ENCODE data around the gene FBXW5. TPM values are rescaled to one million over a fixed set of nuclear protein-coding genes. Genes with fewer than 3 reads are reported as not detected.

The FBXW5 gene
- total RNA-seq, 4 donors from 2014 or later, result 329 to 469 (median 435) TPM

DNA sequence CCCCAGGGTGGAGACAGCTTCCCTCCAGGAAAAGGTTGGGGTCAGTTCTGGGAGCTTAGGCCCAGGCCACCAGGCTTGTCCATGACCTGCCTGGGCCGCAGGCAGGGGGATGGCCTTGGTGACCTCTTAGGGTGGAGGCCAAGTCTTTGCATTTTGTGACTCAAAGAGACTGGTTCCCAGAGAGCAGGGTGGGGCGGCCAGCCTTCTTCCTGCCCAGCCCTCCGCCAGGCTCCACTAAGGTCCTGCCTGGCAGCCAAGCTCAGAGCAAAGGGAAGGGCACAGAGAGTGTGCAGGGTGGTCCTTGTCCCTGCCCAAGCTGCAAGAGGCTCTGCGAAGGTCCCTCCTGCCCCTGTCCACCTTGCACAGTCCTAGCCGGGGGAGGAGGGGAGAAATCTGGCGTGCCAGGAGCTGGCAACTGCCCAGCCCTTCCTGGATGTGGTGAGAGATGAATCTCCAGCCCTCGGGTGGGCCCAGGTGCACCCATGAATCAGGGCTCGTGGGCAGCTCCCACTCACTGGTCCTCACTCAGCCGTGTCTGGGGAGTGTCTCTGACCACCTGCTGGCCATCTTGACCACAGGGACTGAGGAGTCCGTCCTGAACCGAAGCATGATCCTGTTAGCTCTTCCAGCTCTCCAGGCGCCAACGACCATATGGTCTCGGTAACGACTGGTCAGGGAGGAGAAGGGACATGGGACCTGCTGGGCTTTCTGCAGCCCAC lies 30.4 kb upstream of the FBXW5 start:
- Histone ChIP-seq H3K9me3 (no peaks in the 10 kb centered on the region), H3K27ac (no peak overlapping the region), H3K36me3 (no peaks in the 10 kb centered on the region), H3K4me3 (no peak overlapping the region), H3K27me3 (peaks cover 0 to 11% (median 9%) of the 10 kb centered on the region in 3 donors), H3K4me1 (peaks cover 0 to 8% of the 10 kb centered on the region in 2 donors)
- intact Hi-C loops (cut with DNase I; ENCODE audit: low total_unique reads), result no loop called here
- no peak for DNase-seq
- TF ChIP-seq POLR2A (IDR thresholded peaks at IDR 0.05), result no peak
- in situ Hi-C loops (cut with MboI; ENCODE audit: low sequenced_read_pairs in 4 of 4), result no loop called here
- ATAC-seq, result no peak

DNA sequence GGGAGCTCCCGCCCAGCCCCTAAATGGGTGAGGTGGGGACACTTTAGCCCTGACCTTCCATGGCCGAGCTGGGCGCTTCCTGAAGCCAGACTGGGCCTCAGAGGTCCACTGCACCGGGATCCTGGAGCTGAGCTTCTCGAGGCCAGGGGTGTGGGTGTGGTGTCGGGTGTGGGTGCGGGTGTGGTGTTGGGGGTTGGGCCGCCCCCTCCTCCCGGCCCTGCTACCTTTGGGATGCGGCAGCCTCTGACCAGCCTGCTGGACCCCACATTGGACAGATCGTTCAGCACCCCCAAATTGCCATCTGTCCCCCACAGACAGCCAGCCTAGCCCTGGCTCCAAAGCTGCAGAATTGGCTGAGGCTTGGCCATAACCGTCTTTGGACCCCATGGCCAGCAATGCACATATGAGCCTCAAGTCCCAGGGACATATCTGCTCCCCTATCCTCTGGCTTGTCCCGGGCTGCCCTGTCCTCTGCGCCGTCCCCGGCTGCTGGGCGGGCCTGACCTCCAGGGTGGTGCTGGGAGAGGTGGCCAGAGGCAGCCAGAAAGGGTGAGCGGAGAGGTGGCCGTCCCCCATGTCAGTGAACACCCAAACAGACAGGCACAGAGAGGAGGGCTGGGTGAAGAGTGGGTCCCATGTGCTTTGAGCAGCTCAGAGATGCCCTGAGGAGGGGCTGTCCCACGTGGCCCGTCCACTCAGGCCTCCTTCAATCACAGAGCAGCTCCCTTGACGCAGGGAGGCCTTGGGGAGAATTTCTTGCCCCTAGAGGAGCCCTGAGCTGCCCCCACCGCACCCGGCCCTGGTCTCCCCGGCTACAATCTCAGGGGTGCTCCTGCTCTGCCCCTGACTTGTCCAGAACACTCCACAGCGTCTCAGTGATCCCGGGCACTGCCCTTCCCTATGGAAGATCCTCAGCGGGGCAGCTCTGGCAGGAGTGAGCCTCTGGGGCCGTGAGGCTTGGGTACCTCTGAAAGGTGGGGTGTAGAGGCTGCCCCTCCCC lies 29.4 kb upstream of the FBXW5 start:
- Histone ChIP-seq H3K9me3 (no peaks in the 10 kb centered on the region), H3K27ac (no peak overlapping the region), H3K27me3 (peaks cover 0 to 11% (median 9%) of the 10 kb centered on the region in 3 donors), H3K4me1 (peaks cover 0 to 8% of the 10 kb centered on the region in 2 donors), H3K4me3 (no peak overlapping the region), H3K36me3 (no peaks in the 10 kb centered on the region)
- no peak for TF ChIP-seq POLR2A (IDR thresholded peaks at IDR 0.05)
- TF ChIP-seq, protein P1, sequence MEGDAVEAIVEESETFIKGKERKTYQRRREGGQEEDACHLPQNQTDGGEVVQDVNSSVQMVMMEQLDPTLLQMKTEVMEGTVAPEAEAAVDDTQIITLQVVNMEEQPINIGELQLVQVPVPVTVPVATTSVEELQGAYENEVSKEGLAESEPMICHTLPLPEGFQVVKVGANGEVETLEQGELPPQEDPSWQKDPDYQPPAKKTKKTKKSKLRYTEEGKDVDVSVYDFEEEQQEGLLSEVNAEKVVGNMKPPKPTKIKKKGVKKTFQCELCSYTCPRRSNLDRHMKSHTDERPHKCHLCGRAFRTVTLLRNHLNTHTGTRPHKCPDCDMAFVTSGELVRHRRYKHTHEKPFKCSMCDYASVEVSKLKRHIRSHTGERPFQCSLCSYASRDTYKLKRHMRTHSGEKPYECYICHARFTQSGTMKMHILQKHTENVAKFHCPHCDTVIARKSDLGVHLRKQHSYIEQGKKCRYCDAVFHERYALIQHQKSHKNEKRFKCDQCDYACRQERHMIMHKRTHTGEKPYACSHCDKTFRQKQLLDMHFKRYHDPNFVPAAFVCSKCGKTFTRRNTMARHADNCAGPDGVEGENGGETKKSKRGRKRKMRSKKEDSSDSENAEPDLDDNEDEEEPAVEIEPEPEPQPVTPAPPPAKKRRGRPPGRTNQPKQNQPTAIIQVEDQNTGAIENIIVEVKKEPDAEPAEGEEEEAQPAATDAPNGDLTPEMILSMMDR (IDR thresholded peaks at IDR 0.05 in 4 of 5, conservative IDR thresholded peaks at IDR 0.05 in 1 of 5), result no peak
- in situ Hi-C loops (cut with MboI; ENCODE audit: low sequenced_read_pairs in 4 of 4) (no loop called here), intact Hi-C loops (cut with DNase I; ENCODE audit: low total_unique reads) (no loop called here)
- DNase-seq, result no peak
- ATAC-seq, result no peak

DNA sequence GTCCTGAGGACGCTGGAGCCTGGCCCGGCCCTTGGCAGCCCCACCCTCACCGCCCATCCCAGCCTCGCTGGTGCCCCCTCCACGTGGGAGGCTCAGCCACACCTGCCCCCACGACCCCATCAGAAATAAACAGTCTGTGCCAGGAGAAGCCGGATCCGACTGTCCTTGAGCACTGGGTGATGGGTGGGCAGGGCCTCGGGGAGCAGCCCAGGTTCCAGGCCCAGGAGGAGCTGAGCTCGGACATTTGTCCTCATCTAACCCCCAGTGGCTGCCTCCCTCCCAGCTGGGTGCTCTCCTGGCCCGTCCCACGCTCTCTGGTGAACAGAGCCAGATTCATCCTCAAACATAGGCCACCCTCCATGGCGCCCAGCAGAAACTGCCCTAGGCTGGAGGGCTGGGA lies 28.2 kb upstream of the FBXW5 start:
- intact Hi-C loops (cut with DNase I; ENCODE audit: low total_unique reads), result no loop called here
- peaks cover 0 to 3% of the 10 kb centered on the region in 2 donors for H3K4me1 ChIP-seq
- in situ Hi-C loops (cut with MboI; ENCODE audit: low sequenced_read_pairs in 4 of 4), result no loop called here

DNA sequence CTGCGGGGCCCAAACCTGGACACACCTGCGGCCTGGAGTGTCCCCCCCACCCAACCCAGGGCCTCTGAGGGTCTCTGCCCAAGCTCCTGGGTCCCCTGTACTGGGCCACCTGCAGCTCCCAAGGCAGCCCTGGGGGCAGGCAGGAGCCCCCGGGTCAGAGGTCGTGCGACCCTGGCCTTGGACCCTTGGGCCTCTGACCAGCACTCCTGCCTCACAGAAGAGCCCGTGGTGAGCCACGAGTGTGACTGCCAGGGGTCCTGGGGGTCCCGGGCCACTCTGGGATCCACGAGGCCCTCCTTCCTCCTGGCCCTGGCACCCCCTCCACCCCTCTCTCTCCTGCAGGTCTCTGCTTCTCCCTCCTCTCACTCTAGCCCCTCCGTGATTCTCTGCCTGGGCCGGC lies 27.8 kb upstream of the FBXW5 start:
- Histone ChIP-seq H3K4me1 (no peaks in the 10 kb centered on the region), H3K36me3 (no peaks in the 10 kb centered on the region), H3K27me3 (peaks cover 0 to 4% (median 3%) of the 10 kb centered on the region in 3 donors), H3K4me3 (no peak overlapping the region), H3K9me3 (no peaks in the 10 kb centered on the region), H3K27ac (no peak overlapping the region)
- intact Hi-C loops (cut with DNase I; ENCODE audit: low total_unique reads), result no loop called here
- DNase-seq, result no peak
- ATAC-seq, result no peak
- in situ Hi-C loops (cut with MboI; ENCODE audit: low sequenced_read_pairs in 4 of 4), result no loop called here
- TF ChIP-seq POLR2A (IDR thresholded peaks at IDR 0.05), result no peak
- TF ChIP-seq, protein P1 (IDR thresholded peaks at IDR 0.05 in 4 of 5, conservative IDR thresholded peaks at IDR 0.05 in 1 of 5), result no peak

More for the DNA sequence above, 28.2 kb upstream of the FBXW5 start:
- H3K9me3 ChIP-seq, result no peaks in the 10 kb centered on the region
- DNase-seq (no peak), ATAC-seq (no peak)
- H3K36me3 ChIP-seq, result no peaks in the 10 kb centered on the region
- H3K4me3 ChIP-seq, result no peak overlapping the region
- no peak overlapping the region for H3K27ac ChIP-seq
- H3K27me3 ChIP-seq, result peaks cover 0 to 8% (median 7%) of the 10 kb centered on the region in 3 donors
- TF ChIP-seq, protein P1 (IDR thresholded peaks at IDR 0.05 in 4 of 5, conservative IDR thresholded peaks at IDR 0.05 in 1 of 5), result no peak
- no peak for TF ChIP-seq POLR2A (IDR thresholded peaks at IDR 0.05)

DNA sequence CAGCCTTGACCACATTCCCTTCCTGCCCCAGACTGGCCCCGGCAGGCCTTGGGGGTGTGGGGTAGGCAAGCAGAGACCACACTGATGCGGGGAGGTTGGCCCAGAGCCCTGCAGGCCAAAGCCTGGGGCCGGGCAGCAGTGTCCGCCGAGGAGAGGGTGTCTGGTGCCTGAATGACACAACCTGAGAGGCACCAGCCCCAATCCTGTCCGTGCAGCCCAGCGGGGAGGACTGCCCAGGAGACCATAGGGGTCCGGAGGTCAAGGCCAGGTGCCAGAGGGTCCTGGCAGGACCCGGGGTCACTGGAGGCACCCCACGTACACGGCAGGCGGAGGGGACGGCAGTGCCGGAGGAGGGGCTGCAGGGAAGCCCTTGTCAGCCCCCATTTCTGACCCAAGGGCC lies 27.2 kb upstream of the FBXW5 start:
- no peaks in the 10 kb centered on the region for H3K27me3 ChIP-seq
- no peaks in the 10 kb centered on the region for H3K9me3 ChIP-seq
- no peak overlapping the region for H3K27ac ChIP-seq
- no peak for TF ChIP-seq POLR2A (IDR thresholded peaks at IDR 0.05)
- TF ChIP-seq, protein P1 (IDR thresholded peaks at IDR 0.05 in 4 of 5, conservative IDR thresholded peaks at IDR 0.05 in 1 of 5), result no peak
- in situ Hi-C loops (cut with MboI; ENCODE audit: low sequenced_read_pairs in 4 of 4), result no loop called here
- intact Hi-C loops (cut with DNase I; ENCODE audit: low total_unique reads), result no loop called here
- H3K36me3 ChIP-seq, result no peaks in the 10 kb centered on the region
- H3K4me1 ChIP-seq, result no peaks in the 10 kb centered on the region
- H3K4me3 ChIP-seq, result no peak overlapping the region
- ATAC-seq (no peak), DNase-seq (no peak)
